KOPT-K1 (cell line): ENCODE results near the gene ANKRD12.
"Not testable (repeated sequence)": the region's sequence is repeated elsewhere in the genome, so short reads cannot be mapped to it uniquely, and the experiment has no call there.

Experiments
- H3K27ac ChIP-seq: fragments of 200-600 bp; sonication (generic); 2 replicates; pipeline ENCODE4 v1.5.1; 2016; ENCODE audit warnings: antibody characterized with exemption, mild to moderate bottlenecking, low read depth, low read length; ENCODE audit not compliant: poor library complexity, severe bottlenecking
- H3K36me3 ChIP-seq: fragments of 200-600 bp; sonication (generic); 2 replicates; pipeline ENCODE4 v1.5.1; 2017; ENCODE audit warnings: antibody characterized with exemption, mild to moderate bottlenecking, low read length, moderate library complexity; ENCODE audit not compliant: insufficient read depth
- H3K9me3 ChIP-seq: fragments of 200-600 bp; sonication (generic); 2 replicates; pipeline ENCODE4 v1.5.1; 2017; ENCODE audit warnings: antibody characterized with exemption, low read length, mild to moderate bottlenecking; ENCODE audit not compliant: insufficient read depth, poor library complexity, severe bottlenecking

The ANKRD12 gene

DNA sequence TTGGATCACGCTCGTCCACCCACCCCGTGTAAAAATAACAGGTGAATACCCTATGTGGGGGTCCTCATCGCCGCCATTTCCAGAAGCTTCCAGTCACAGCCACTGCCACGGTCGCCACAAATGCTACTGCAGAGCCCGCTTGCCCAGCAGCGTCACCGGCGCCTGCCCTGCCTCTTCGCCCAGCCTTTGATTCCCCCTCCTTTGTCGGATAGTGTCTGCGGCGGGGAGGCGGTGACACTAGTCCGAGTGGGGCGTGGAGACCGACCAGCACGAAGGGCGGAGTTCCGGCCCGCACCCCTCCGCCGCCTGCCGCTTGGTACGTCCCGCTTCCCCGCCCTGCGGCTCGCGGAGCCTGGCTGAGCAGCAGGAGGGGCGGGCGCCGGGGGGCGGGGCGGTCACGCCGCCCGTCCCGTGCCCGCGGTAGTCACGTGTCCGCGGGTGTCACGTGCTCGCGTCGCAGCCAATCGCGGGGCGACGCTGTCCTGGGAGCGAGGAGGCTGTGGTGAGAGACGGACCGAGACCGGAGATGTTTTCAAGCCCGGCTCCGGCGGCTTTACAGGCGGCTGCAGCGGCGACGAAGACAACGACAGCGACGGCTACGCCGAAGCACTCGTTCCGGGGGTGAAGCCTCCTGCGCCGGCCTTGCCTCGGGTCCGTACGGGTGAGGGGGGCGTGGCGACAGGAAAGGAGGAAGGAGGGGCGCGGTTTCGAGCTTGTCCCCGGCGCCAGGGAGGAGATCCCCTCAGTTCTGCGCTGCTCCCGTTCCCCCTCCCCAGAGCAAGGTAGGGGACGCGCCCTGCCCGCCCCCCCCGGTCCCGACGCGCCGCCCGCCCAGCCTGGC lies at the start of gene ANKRD12:
TSS of gene ANKRD12 (plus strand) at position 467 of the 841 bp plus-strand sequence. CDS start 45,652 bp downstream, outside the sequence.
- peak within 1 kb of the TSS; percentile 85 for H3K27ac ChIP-seq
- H3K36me3 ChIP-seq: peaks cover 38% of the 10 kb centered on the region
- no peaks in the 10 kb centered on the region for H3K9me3 ChIP-seq

GRCh38 chr18:9087144-9087543 lies 49.4 kb upstream of the ANKRD12 start:
- no peak overlapping the region for H3K27ac ChIP-seq
- H3K36me3 ChIP-seq: no peaks in the 10 kb centered on the region
- H3K9me3 ChIP-seq: no peaks in the 10 kb centered on the region

GRCh38 chr18:9088252-9088651 lies 48.3 kb upstream of the ANKRD12 start:
- Histone ChIP-seq H3K36me3 (no peaks in the 10 kb centered on the region), H3K9me3 (no peaks in the 10 kb centered on the region), H3K27ac (no peak overlapping the region)

DNA sequence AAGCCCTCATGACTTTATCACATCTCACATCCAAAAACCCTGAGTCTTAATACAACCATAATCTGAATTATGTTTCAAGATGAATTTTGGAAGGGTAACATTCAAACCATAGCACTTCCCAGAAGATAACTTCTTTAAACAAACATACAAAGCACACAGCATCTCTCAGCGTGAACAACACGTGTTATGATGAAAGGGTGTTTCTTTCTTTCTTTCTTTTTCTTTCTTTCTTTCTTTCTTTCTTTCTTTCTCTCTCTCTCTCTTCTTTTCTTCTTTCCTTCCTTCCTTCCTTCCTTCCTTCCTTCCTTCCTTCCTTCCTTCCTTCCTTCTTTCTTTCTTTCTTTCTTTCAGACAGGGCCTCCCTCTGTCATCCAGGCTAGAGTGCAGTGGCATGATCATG lies 47.9 kb upstream of the ANKRD12 start:
- H3K36me3 ChIP-seq, H3K9me3 ChIP-seq, H3K27ac ChIP-seq: not testable (repeated sequence)

DNA sequence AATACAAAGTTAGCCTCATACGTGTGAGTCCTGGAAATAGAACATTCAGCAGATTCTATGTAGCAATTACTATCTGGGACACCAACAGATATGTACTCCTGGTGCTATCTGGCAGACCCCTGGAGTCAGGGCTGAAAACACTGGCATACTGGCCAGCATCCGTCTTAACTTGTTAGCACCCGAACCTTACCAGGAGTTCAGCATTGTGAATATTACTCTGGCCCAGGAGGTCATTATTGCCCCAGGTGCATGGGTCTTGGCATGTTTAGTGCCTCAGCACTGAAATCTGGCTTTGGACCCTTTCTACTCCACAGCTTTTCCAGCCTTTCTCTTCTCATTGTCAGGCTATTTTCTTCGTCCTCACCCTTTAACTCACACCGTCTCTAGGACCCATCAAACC lies 46.0 kb upstream of the ANKRD12 start:
- no peaks in the 10 kb centered on the region for H3K9me3 ChIP-seq
- H3K27ac ChIP-seq: no peak overlapping the region
- H3K36me3 ChIP-seq: no peaks in the 10 kb centered on the region

DNA sequence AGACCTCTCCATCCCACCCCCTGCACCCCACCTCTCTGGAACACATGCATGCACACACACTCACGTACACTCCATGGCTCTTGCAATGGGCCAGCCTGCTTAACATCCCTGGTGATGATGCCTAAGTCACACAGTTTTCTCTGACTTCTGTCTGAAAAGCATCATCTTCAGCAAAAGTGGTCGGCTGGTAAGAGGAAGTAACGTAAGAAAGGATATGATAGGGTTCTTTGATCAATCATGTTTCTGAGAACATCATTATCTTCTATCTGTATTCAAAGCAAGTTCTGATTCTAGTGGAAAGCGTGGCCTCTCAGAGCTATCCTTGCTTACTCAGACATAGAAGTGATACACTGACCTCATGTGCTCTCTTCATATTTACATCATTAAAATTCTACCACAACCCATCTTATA lies 45.5 kb upstream of the ANKRD12 start:
- Histone ChIP-seq H3K9me3 (no peaks in the 10 kb centered on the region), H3K27ac (no peak overlapping the region), H3K36me3 (no peaks in the 10 kb centered on the region)

DNA sequence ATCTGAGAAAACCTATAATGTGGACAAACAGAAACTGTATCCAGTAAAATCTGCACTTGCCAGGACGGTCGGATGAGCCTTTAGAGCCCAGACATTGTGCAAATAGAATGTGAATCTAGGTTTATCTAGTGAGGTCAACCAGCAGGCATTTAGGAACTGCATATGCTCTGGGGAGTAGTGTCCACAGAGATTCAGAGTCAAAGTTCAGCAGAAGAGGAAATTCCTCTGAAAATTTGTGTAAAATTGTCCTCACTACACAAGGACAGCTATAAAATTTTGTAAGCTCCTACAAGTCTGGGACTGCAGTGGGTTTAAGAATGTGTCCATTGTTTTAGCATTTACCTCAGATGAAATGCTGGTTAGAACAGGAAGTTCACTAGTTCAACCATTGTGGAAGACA lies 43.9 kb upstream of the ANKRD12 start:
- H3K27ac ChIP-seq: no peak overlapping the region
- H3K36me3 ChIP-seq: no peaks in the 10 kb centered on the region
- no peaks in the 10 kb centered on the region for H3K9me3 ChIP-seq

DNA sequence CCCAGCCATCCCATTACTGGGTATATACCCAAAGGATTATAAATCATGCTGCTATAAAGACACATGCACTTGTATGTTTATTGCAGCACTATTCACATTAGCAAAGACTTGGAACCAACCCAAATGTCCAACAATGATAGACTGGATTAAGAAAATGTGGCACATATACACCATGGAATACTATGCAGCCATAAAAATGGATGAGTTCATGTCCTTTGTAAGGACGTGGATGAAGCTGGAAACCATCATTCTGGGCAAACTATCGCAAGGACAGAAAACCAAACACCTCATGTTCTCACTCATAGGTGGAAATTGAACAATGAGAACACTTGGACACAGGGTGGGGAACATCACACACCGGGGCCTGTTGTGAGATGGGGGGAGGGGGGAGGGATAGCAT lies 43.5 kb upstream of the ANKRD12 start:
- H3K36me3 ChIP-seq, H3K9me3 ChIP-seq, H3K27ac ChIP-seq: not testable (repeated sequence)

DNA sequence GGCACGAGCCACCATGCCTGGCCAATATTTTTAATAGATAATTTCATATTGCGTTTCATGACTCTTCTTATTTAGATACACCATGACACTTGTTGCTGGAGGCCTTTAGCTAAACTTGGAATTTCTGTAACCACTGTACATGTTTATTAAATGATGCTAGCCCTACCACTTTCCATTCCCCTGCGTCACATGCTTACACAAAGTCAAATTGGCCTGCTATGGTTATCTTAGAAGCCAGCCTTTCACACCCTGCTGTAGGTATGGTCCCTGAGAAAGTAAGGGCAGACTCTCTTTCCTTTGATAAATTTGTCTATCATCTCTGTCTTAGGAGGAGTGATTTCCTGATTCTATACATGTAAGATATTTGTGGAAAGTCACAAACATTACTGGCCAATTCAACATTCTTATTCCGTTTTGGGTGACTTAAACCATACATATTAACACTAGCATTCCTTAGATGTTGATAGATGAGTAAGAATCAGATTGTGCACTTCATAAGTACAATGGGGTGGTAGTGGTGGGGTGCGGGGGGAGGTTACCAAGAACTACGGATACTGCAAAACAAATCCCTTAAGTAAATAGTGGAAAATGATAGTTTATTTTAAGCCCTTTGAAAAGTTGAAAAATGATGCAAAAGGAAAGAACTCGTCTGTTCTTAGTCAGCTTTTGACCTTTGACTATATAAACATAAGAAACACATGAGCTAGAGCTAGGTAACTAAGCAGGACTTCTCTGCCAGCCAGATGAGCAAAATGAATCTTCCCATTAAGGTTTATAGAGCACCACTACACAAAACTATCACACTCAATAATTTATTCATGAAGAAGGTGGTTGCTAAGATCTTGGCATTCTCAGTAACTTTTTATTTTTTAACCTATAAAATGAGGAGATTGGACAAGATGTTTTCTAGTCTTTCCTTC lies 42.0 kb upstream of the ANKRD12 start:
- Histone ChIP-seq H3K36me3 (no peaks in the 10 kb centered on the region), H3K9me3 (no peaks in the 10 kb centered on the region), H3K27ac (peak overlapping the region; percentile 64)

DNA sequence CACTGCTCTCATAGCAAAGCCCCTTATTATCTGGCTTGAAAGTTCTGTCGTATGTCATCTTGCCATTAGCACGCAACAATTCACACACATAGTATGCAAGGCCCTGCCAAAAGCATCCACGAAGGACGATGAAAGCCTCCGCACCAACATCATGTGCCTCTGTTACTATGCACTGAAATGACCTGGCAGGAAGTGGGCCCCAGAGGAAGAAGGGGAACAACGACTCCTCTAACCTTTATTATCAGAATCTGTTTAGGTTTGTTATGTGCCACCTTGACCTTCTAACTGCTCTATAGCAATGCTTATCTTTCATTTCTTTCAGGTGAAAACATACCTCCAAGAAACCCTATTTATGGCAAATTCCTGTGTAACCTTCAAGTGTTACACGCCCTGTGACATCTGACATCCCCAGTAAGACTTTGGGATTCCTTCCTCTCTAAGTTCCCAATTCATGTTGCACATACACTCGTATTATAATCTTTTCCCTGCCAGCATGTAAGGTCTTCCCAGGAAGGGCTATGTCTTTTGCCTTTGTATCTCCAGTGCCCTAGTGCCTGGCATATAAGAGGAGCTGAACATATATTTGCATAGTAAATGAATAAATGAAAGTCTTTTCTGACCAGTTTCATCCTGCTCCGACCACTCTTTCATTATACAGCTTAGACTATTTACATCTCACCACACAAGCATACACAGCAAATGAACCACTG lies 41.1 kb upstream of the ANKRD12 start:
- Histone ChIP-seq H3K9me3 (no peaks in the 10 kb centered on the region), H3K36me3 (no peaks in the 10 kb centered on the region), H3K27ac (peak overlapping the region; percentile 64)

- peak overlapping the region; percentile 64 for H3K27ac ChIP-seq
- no peaks in the 10 kb centered on the region for H3K9me3 ChIP-seq
- no peaks in the 10 kb centered on the region for H3K36me3 ChIP-seq
These were observed 40.6 kb upstream of the ANKRD12 start for GRCh38 chr18:9096007-9096371.

- Histone ChIP-seq H3K27ac (no peak overlapping the region), H3K36me3 (no peaks in the 10 kb centered on the region), H3K9me3 (no peaks in the 10 kb centered on the region)
These were observed 39.9 kb upstream of the ANKRD12 start for GRCh38 chr18:9096685-9097084.

- Histone ChIP-seq H3K36me3 (no peaks in the 10 kb centered on the region), H3K9me3 (no peaks in the 10 kb centered on the region), H3K27ac (no peak overlapping the region)
These were observed 39.2 kb upstream of the ANKRD12 start for GRCh38 chr18:9097349-9097748.

- Histone ChIP-seq H3K9me3 (no peaks in the 10 kb centered on the region), H3K36me3 (peaks cover 18% of the 10 kb centered on the region), H3K27ac (no peak overlapping the region)
These were observed 35.8 kb upstream of the ANKRD12 start for GRCh38 chr18:9100796-9101195.
